ENCODE data around the gene ARHGAP24.

DNA sequence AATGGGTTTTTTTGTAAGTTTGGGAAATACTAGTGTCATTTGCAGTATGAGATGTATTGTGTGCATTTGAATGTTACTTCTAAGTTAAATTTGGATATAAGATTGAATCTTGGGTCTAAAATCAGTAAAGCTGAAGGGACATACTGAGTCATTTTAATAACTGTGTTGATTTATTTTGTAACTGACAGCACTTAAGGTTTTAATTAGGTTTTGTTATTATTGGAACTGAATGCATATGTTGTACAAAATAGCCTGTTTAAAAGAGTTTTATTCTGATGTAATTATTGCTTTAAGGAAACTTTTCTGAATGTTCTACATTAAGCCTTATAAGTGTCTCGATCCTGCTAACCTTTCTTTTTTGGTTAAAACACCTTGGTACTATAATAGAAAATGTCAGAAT lies 488.3 kb downstream of the ARHGAP24 start:
- TF ChIP-seq POLR2AphosphoS5 (IDR thresholded peaks at IDR 0.05; ENCODE audit: low read depth) (no peak), EZH2 (IDR thresholded peaks at IDR 0.05; ENCODE audit: low read depth, unreplicated experiment) (no peak), EZH2phosphoT487 (IDR thresholded peaks at IDR 0.05; ENCODE audit: unreplicated experiment) (no peak), CREB1 (CRISPR knock-in tag; IDR thresholded peaks at IDR 0.05; ENCODE audit: low read depth) (no peak), JUNB (IDR thresholded peaks at IDR 0.05; ENCODE audit: unreplicated experiment) (no peak)
- TF ChIP-seq, protein P1, sequence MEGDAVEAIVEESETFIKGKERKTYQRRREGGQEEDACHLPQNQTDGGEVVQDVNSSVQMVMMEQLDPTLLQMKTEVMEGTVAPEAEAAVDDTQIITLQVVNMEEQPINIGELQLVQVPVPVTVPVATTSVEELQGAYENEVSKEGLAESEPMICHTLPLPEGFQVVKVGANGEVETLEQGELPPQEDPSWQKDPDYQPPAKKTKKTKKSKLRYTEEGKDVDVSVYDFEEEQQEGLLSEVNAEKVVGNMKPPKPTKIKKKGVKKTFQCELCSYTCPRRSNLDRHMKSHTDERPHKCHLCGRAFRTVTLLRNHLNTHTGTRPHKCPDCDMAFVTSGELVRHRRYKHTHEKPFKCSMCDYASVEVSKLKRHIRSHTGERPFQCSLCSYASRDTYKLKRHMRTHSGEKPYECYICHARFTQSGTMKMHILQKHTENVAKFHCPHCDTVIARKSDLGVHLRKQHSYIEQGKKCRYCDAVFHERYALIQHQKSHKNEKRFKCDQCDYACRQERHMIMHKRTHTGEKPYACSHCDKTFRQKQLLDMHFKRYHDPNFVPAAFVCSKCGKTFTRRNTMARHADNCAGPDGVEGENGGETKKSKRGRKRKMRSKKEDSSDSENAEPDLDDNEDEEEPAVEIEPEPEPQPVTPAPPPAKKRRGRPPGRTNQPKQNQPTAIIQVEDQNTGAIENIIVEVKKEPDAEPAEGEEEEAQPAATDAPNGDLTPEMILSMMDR (conservative IDR thresholded peaks at IDR 0.05; ENCODE audit: low read depth in 2 of 2) = no peak
- TF ChIP-seq, protein P2, sequence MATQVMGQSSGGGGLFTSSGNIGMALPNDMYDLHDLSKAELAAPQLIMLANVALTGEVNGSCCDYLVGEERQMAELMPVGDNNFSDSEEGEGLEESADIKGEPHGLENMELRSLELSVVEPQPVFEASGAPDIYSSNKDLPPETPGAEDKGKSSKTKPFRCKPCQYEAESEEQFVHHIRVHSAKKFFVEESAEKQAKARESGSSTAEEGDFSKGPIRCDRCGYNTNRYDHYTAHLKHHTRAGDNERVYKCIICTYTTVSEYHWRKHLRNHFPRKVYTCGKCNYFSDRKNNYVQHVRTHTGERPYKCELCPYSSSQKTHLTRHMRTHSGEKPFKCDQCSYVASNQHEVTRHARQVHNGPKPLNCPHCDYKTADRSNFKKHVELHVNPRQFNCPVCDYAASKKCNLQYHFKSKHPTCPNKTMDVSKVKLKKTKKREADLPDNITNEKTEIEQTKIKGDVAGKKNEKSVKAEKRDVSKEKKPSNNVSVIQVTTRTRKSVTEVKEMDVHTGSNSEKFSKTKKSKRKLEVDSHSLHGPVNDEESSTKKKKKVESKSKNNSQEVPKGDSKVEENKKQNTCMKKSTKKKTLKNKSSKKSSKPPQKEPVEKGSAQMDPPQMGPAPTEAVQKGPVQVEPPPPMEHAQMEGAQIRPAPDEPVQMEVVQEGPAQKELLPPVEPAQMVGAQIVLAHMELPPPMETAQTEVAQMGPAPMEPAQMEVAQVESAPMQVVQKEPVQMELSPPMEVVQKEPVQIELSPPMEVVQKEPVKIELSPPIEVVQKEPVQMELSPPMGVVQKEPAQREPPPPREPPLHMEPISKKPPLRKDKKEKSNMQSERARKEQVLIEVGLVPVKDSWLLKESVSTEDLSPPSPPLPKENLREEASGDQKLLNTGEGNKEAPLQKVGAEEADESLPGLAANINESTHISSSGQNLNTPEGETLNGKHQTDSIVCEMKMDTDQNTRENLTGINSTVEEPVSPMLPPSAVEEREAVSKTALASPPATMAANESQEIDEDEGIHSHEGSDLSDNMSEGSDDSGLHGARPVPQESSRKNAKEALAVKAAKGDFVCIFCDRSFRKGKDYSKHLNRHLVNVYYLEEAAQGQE (IDR thresholded peaks at IDR 0.05; ENCODE audit: unreplicated experiment) = no peak
